Thoracic aorta (tissue), 2 donors: ENCODE results near the gene TMEM167A. TPM values are rescaled to one million over a fixed set of nuclear protein-coding genes. Genes with fewer than 3 reads are reported as not detected.

Experiments used
- ATAC-seq: fragments of 150-250 bp; one replicate; pipeline ENCODE4 v1.8.0; 2017; ENCODE audit warnings: low read depth; ENCODE audit not compliant: insufficient number of reproducible peaks, low FRiP score
- DNase-seq: peaks from one replicate; pipeline ENCODE4 v3.0.0-alpha.2; 2020; ENCODE audit warnings: low spot score
- H3K27ac ChIP-seq, 2 donors: fragments of 200-600 bp; sonication (generic); 1 replicate in 1 of 2; 2 replicates in 1 of 2; pipeline ENCODE4 v1.5.1; 2016; ENCODE audit warnings: mild to moderate bottlenecking in 2 of 2, moderate library complexity in 2 of 2
- H3K27me3 ChIP-seq: fragments of 200-600 bp; sonication (generic); replicated peaks from 2 replicates; pipeline ENCODE4 v1.6.0; 2016; ENCODE audit warnings: mild to moderate bottlenecking; ENCODE audit not compliant: insufficient read depth
- H3K36me3 ChIP-seq: fragments of 200-600 bp; sonication (generic); one replicate; pipeline ENCODE4 v1.5.1; 2016
- H3K4me1 ChIP-seq, 2 donors: fragments of 200-600 bp; sonication (generic); 1 replicate in 1 of 2; 2 replicates in 1 of 2; pipeline versions ENCODE4 v1.5.1 to v1.6.0; 2016; ENCODE audit warnings: low read depth in 2 of 2, mild to moderate bottlenecking in 1 of 2; ENCODE audit not compliant: control insufficient read depth in 1 of 2
- H3K4me3 ChIP-seq: fragments of 200-600 bp; sonication (generic); 2 replicates; pipeline ENCODE4 v1.5.1; 2016; ENCODE audit warnings: mild to moderate bottlenecking
- H3K9me3 ChIP-seq: fragments of 200-600 bp; sonication (generic); 2 replicates; pipeline ENCODE4 v1.5.1; 2016
- CTCF ChIP-seq: fragments of 200-600 bp; sonication (generic); IDR thresholded peaks from one replicate; pipeline ENCODE4 v1.5.1; 2019; ENCODE audit warnings: antibody characterized with exemption
- total RNA-seq, 2 donors: library from RNA; depleted of rRNA; stranded (reverse); fragments of >200 nt; gene quantifications; one replicate each; pipeline versions ENCODE4 v1.1.0 to v1.2.3, GENCODE V29; 2016

TMEM167A gene
- total RNA-seq, 2 donors from 2014 or later: 55.6 to 58.6 TPM

GRCh38 chr5:83015676-83016075, 61.5 kb downstream of the TMEM167A start:
- no peak overlapping the region for H3K27ac ChIP-seq
- H3K9me3 ChIP-seq: no peaks in the 10 kb centered on the region
- no peak overlapping the region for H3K4me3 ChIP-seq
- DNase-seq: no peak
- H3K4me1 ChIP-seq: no peaks in the 10 kb centered on the region
- H3K27me3 ChIP-seq: no peaks in the 10 kb centered on the region
- TF ChIP-seq CTCF: no peak
- no peak for ATAC-seq
- H3K36me3 ChIP-seq: no peaks in the 10 kb centered on the region

DNA sequence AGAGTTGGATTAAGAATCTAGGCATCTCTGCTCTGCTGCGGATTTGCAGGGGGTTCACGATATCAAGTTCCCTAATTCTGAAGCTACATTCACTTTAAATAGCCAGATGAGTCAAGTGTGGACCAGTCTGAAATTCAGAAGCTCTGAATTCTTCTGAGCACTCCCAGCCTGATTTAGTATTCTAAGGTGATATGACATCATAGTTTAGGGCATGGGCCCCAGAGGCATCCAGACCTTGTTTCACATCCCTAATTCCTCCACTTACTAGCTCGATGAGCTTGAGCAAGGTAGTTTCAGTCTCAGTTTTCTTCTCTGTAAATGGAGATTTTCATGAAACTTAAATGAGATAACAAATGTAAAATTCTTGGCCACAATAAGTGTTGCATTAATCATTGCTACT, 65.2 kb downstream of the TMEM167A start:
- Histone ChIP-seq H3K27ac (no peak overlapping the region), H3K4me1 (no peaks in the 10 kb centered on the region), H3K27me3 (no peaks in the 10 kb centered on the region), H3K4me3 (no peak overlapping the region), H3K36me3 (no peaks in the 10 kb centered on the region), H3K9me3 (no peaks in the 10 kb centered on the region)
- no peak for ATAC-seq
- no peak for DNase-seq
- no peak for TF ChIP-seq CTCF

- Histone ChIP-seq H3K27ac (no peak overlapping the region), H3K9me3 (no peaks in the 10 kb centered on the region), H3K4me1 (no peaks in the 10 kb centered on the region), H3K27me3 (no peaks in the 10 kb centered on the region), H3K36me3 (no peaks in the 10 kb centered on the region), H3K4me3 (no peak overlapping the region)
- ATAC-seq (no peak), DNase-seq (no peak)
- no peak for TF ChIP-seq CTCF
Measured at GRCh38 chr5:83009408-83009807, 67.8 kb downstream of the TMEM167A start.

DNA sequence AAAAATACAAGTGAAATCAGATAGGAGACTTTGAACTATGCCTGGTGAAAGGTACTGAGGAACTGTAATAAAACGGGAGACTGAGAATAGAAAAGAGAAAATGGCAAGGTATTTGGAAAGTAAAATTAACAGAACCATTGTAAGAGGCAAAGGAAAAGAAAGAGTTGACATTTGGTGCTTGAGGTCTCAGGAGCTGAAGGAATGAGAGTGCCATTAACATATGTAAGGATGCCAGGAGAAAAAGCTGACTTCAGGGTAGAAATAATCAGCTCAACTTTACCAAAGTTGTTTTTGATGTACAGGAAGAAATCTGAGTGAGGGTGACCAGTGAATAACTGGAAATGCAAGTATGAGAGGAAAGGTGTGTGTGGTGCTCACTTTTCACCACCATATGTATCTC, 69.4 kb downstream of the TMEM167A start:
- no peak for TF ChIP-seq CTCF
- no peaks in the 10 kb centered on the region for H3K27me3 ChIP-seq
- DNase-seq: no peak
- H3K36me3 ChIP-seq: no peaks in the 10 kb centered on the region
- no peak for ATAC-seq
- H3K4me3 ChIP-seq: no peak overlapping the region
- H3K27ac ChIP-seq: no peak overlapping the region
- H3K4me1 ChIP-seq: no peaks in the 10 kb centered on the region
- no peaks in the 10 kb centered on the region for H3K9me3 ChIP-seq

- no peak for TF ChIP-seq CTCF
Measured at GRCh38 chr5:83006683-83007283, 70.4 kb downstream of the TMEM167A start.

More at GRCh38 chr5:83006683-83007283, 70.4 kb downstream of the TMEM167A start:
- Histone ChIP-seq H3K4me3 (no peak overlapping the region), H3K27ac (no peak overlapping the region), H3K4me1 (no peaks in the 10 kb centered on the region), H3K27me3 (no peaks in the 10 kb centered on the region), H3K36me3 (no peaks in the 10 kb centered on the region), H3K9me3 (no peaks in the 10 kb centered on the region)
- ATAC-seq (no peak), DNase-seq (no peak)
